H1 (cell line): ENCODE measurements around the gene TSHZ2. TPM values are rescaled to one million over a fixed set of nuclear protein-coding genes. Genes with fewer than 3 reads are reported as not detected.

Source experiments
- CTCF ChIA-PET: fragments of 300-600 bp; sonication (Branson Sonifier 250); formaldehyde crosslinking; loops from one replicate; lab custom pipeline; 2021; ENCODE audit not compliant: partially characterized antibody; lab: Charles Lee
- POLR2A ChIA-PET: fragments of 300-600 bp; sonication (Branson Sonifier 250); formaldehyde crosslinking; loops from one replicate; lab custom pipeline; 2021; ENCODE audit warnings: inconsistent platforms; ENCODE audit not compliant: partially characterized antibody; lab: Charles Lee
- DNase-seq, 2 experiments: peaks; one replicate each; pipeline versions ENCODE4 v3.0.0 to v3.0.0-alpha.2; 2010 to 2022; ENCODE audit warnings: low spot score in 2 of 2, low read depth in 1 of 2, mixed read lengths in 1 of 2
- FAIRE-seq: peaks from 2 replicates; lab custom pipeline; 2011; peaks lifted over from hg19 to GRCh38; lab: Jason Lieb, UNC
- H2AFZ ChIP-seq: 2 replicates; pipeline ENCODE4 v1.8.1; 2012; ENCODE audit warnings: low read length, inconsistent platforms
- H2AK5ac ChIP-seq: 2 replicates; pipeline ENCODE4 v1.6.1; 2013; ENCODE audit warnings: low read depth, low read length
- H2BK120ac ChIP-seq: replicated peaks from 2 replicates; pipeline ENCODE3; 2013; ENCODE audit warnings: low read depth, low read length, inconsistent platforms
- H2BK12ac ChIP-seq: 2 replicates; pipeline ENCODE4 v1.6.1; 2013; ENCODE audit warnings: low read depth, low read length
- H2BK15ac ChIP-seq: 2 replicates; pipeline ENCODE4 v1.6.1; 2013; ENCODE audit warnings: low read length
- H2BK20ac ChIP-seq: 2 replicates; pipeline ENCODE4 v1.6.1; 2013; ENCODE audit warnings: low read length
- H2BK5ac ChIP-seq: 2 replicates; pipeline ENCODE4 v1.6.1; 2013; ENCODE audit warnings: low read depth, low read length
- H3K14ac ChIP-seq: 2 replicates; pipeline ENCODE4 v1.6.1; 2013; ENCODE audit warnings: inconsistent platforms; ENCODE audit not compliant: insufficient read length
- H3K18ac ChIP-seq: 2 replicates; pipeline ENCODE4 v1.6.1; 2013; ENCODE audit warnings: low read length; ENCODE audit errors: extremely low read depth
- H3K23ac ChIP-seq: 2 replicates; pipeline ENCODE4 v1.6.1; 2013; ENCODE audit warnings: inconsistent platforms; ENCODE audit not compliant: insufficient read length
- H3K23me2 ChIP-seq: 2 replicates; pipeline ENCODE4 v1.6.1; 2013; ENCODE audit warnings: low read depth, low read length
- H3K27ac ChIP-seq: 2 replicates; pipeline ENCODE4 v1.6.1; 2011; ENCODE audit warnings: low read depth, low read length, inconsistent platforms
- H3K27me3 ChIP-seq, 4 experiments: replicated peaks in 1 of 4; 1 replicate in 1 of 4; 2 replicates in 3 of 4; pipeline versions ENCODE4 v1.6.1 to v1.8.1; 2011 to 2013; ENCODE audit warnings: low read length in 3 of 4, mild to moderate bottlenecking in 3 of 4, inconsistent platforms in 2 of 4, mixed read lengths in 2 of 4, moderate library complexity in 1 of 4; ENCODE audit not compliant: control insufficient read depth in 3 of 4, insufficient read depth in 3 of 4; ENCODE audit errors: extremely low read depth in 1 of 4
- H3K36me3 ChIP-seq, 4 experiments: 2 replicates each; pipeline versions ENCODE4 v1.6.1 to v1.8.1; 2011 to 2013; ENCODE audit warnings: mild to moderate bottlenecking in 4 of 4, low read length in 3 of 4, moderate library complexity in 2 of 4, control low read depth in 1 of 4, inconsistent platforms in 1 of 4; ENCODE audit not compliant: insufficient read depth in 4 of 4, control insufficient read depth in 2 of 4
- H3K4ac ChIP-seq: replicated peaks from 2 replicates; pipeline ENCODE3; 2013; ENCODE audit warnings: low read length, low read depth, mixed read lengths, inconsistent platforms; ENCODE audit not compliant: insufficient read length
- H3K4me1 ChIP-seq, 4 experiments: replicated peaks in 1 of 4; 1 replicate in 1 of 4; 2 replicates in 3 of 4; pipeline versions ENCODE4 v1.6.1 to v1.8.1; 2011 to 2013; ENCODE audit warnings: low read length in 3 of 4, inconsistent platforms in 2 of 4, mixed read lengths in 1 of 4; ENCODE audit not compliant: insufficient read depth in 4 of 4, control insufficient read depth in 3 of 4
- H3K4me2 ChIP-seq, 2 experiments: 2 replicates each; pipeline versions ENCODE4 v1.6.1 to v1.8.1; 2011 to 2013; ENCODE audit warnings: low read depth in 2 of 2, low read length in 2 of 2, control low read depth in 1 of 2, inconsistent platforms in 1 of 2, mild to moderate bottlenecking in 1 of 2; ENCODE audit not compliant: insufficient read depth in 1 of 2
- H3K4me3 ChIP-seq, 4 experiments: fragments of 200-600, 300-600 bp in 1 of 4; sonication (generic), shearing (Covaris generic), sonication (Bioruptor Twin) in 1 of 4; 2 replicates each; pipeline versions ENCODE4 v1.5.1 to v1.8.1; 2011 to 2016; ENCODE audit warnings: low read length in 4 of 4, low read depth in 3 of 4, control low read depth in 2 of 4, inconsistent platforms in 2 of 4, mild to moderate bottlenecking in 2 of 4, mixed read lengths in 1 of 4, moderate library complexity in 1 of 4; ENCODE audit not compliant: insufficient read depth in 2 of 4; ENCODE audit errors: extremely low read depth in 1 of 4
- H3K56ac ChIP-seq: replicated peaks from 2 replicates; pipeline ENCODE3; 2013; ENCODE audit warnings: low read depth, mild to moderate bottlenecking, mixed read lengths, low read length, inconsistent platforms; ENCODE audit not compliant: insufficient read length
- H3K79me1 ChIP-seq: 2 replicates; pipeline ENCODE4 v1.6.1; 2013; ENCODE audit warnings: low read depth, low read length, control low read depth
- H3K79me2 ChIP-seq, 2 experiments: 2 replicates each; pipeline versions ENCODE4 v1.6.1 to v1.8.1; 2012 to 2013; ENCODE audit warnings: low read length in 2 of 2, mild to moderate bottlenecking in 2 of 2, inconsistent platforms in 1 of 2; ENCODE audit not compliant: insufficient read depth in 2 of 2, control insufficient read depth in 1 of 2
- H3K9ac ChIP-seq, 4 experiments: replicated peaks in 1 of 4; 1 replicate in 1 of 4; 2 replicates in 3 of 4; pipeline versions ENCODE4 v1.6.1 to v1.8.1; 2011 to 2013; ENCODE audit warnings: low read depth in 3 of 4, low read length in 3 of 4, control low read depth in 2 of 4, mild to moderate bottlenecking in 2 of 4, moderate library complexity in 2 of 4, inconsistent platforms in 1 of 4; ENCODE audit errors: extremely low read depth in 1 of 4
- H3K9me3 ChIP-seq, 2 experiments: 2 replicates each; pipeline versions ENCODE4 v1.6.1 to v1.8.1; 2012 to 2013; ENCODE audit warnings: mild to moderate bottlenecking in 2 of 2, moderate library complexity in 2 of 2, control low read depth in 1 of 2, inconsistent platforms in 1 of 2, low read depth in 1 of 2, low read length in 1 of 2, mixed read lengths in 1 of 2; ENCODE audit not compliant: insufficient read depth in 2 of 2
- H4K20me1 ChIP-seq, 2 experiments: replicated peaks in 1 of 2; 2 replicates each; pipeline versions ENCODE3 to v1.8.1; 2011 to 2013; ENCODE audit warnings: inconsistent platforms in 2 of 2, low read length in 2 of 2, mild to moderate bottlenecking in 1 of 2; ENCODE audit not compliant: insufficient read depth in 2 of 2, control insufficient read depth in 1 of 2
- H4K5ac ChIP-seq: 2 replicates; pipeline ENCODE4 v1.6.1; 2013; ENCODE audit warnings: low read length, low read depth, mixed read lengths, inconsistent platforms; ENCODE audit not compliant: insufficient read length
- H4K8ac ChIP-seq: 2 replicates; pipeline ENCODE4 v1.8.0; 2013; ENCODE audit warnings: mild to moderate bottlenecking, moderate library complexity, low read length, inconsistent platforms; ENCODE audit not compliant: insufficient read depth; ENCODE audit errors: extremely low read depth
- H4K91ac ChIP-seq: replicated peaks from 2 replicates; pipeline ENCODE3; 2013; ENCODE audit warnings: low read length, mixed read lengths, inconsistent platforms; ENCODE audit not compliant: insufficient read length
- CBX5 ChIP-seq: fragments of 300-800, 300-1000 bp; sonication (generic); IDR thresholded peaks from 2 replicates; pipeline ENCODE4 v1.7.1; 2016; ENCODE audit warnings: antibody characterized with exemption, low read length, low read depth
- CHD2 ChIP-seq: IDR thresholded peaks from 2 replicates; pipeline ENCODE4 v1.6.1; 2012; ENCODE audit warnings: low read length, improper control_type of control experiment
- CTCF ChIP-seq, 3 experiments: IDR thresholded peaks; 1 replicate in 2 of 3; 2 replicates in 1 of 3; pipeline versions ENCODE4 v1.5.1 to v1.6.1; 2011; ENCODE audit warnings: low read length in 3 of 3, mild to moderate bottlenecking in 3 of 3, inconsistent platforms in 2 of 3, low read depth in 1 of 3, moderate library complexity in 1 of 3; ENCODE audit not compliant: insufficient read depth in 1 of 3; ENCODE audit errors: control extremely low read depth in 1 of 3
- JUND ChIP-seq: IDR thresholded peaks from 2 replicates; pipeline ENCODE4 v1.6.1; 2011; ENCODE audit warnings: mild to moderate bottlenecking, improper control_type of control experiment, low read length
- KDM4A ChIP-seq: IDR thresholded peaks from one replicate; pipeline ENCODE4 v1.7.1; 2012; ENCODE audit warnings: low read depth, mild to moderate bottlenecking, moderate library complexity, low read length, inconsistent platforms; ENCODE audit not compliant: severe bottlenecking
- TBP ChIP-seq: IDR thresholded peaks from 2 replicates; pipeline ENCODE4 v1.6.1; 2011; ENCODE audit warnings: low read depth, low read length, improper control_type of control experiment
- WGBS, 2 experiments: shearing (Covaris generic) in 1 of 2; methylation state at CpG; one replicate each; pipeline versions ENCODE4 v1.1.6 to v1.1.7; 2013 to 2015; ENCODE audit warnings: low lambda C conversion rate in 2 of 2, mixed read lengths in 2 of 2, inconsistent platforms in 1 of 2, low coverage in 1 of 2, missing lambda C conversion rate in 1 of 2; ENCODE audit not compliant: insufficient replicate concordance in 2 of 2, insufficient coverage in 1 of 2, insufficient read length in 1 of 2; ENCODE audit errors: extremely low coverage in 1 of 2, missing lambda C conversion rate in 1 of 2; 5-methylcytosine and 5-hydroxymethylcytosine counted together
- polyA plus RNA-seq, 7 experiments: library from polyadenylated mRNA; depleted of rRNA in 3 of 7; stranded (reverse) in 5 of 7; unstranded in 2 of 7; fragments of >200 nt in 5 of 7; fragments of 200-250 nt in 2 of 7; gene quantifications; 1 replicate in 5 of 7; 2 replicates in 1 of 7; 4 replicates in 1 of 7; pipeline versions ENCODE4 v1.2.1 to v1.2.3, GENCODE V29; 2011 to 2013; ENCODE audit warnings: missing spikeins in 2 of 7, mixed read lengths in 2 of 7
- total RNA-seq: library from RNA; stranded (reverse); fragmentation: NEBNext Ultra II Directional; extraction: Animal tissue kit (Norgen Biotek cat#: 25700); gene quantifications from 2 replicates; pipeline ENCODE4 v1.2.1, GENCODE V29; 2021

The TSHZ2 gene
- total and polyA plus RNA-seq, 2 of the 8 experiments (the other 6 are each of a cell fraction or from before 2014, with no cell fraction given): 0.14 to 0.30 TPM

- CTCF ChIA-PET: interaction anchor here (0.6 to 1.3 kb wide), 3 partner anchors 12 to 301 kb away, joined by 3 read pairs; no protein-coding TSS in a partner anchor
- no peak for TF ChIP-seq JUND
- no peak for TF ChIP-seq CTCF (IDR thresholded peaks at IDR 0.05; ENCODE audit: control extremely low read depth in 1 of 3, insufficient read depth in 1 of 3, low read depth in 1 of 3, low read length in 3 of 3)
- TF ChIP-seq CHD2: no peak
- TF ChIP-seq KDM4A: no peak
- TF ChIP-seq TBP: no peak
- TF ChIP-seq CBX5: no peak
These were observed 558.3 kb downstream of the TSHZ2 start for GRCh38 chr20:53530440-53530839.

More at GRCh38 chr20:53530440-53530839, 558.3 kb downstream of the TSHZ2 start:
- POLR2A ChIA-PET: no interaction called here
- Histone ChIP-seq H2AFZ (no peak overlapping the region), H3K23ac (no peak overlapping the region), H3K56ac (no peak overlapping the region), H2AK5ac (no peak overlapping the region), H2BK15ac (no peak overlapping the region), H3K79me1 (no peaks in the 10 kb centered on the region), H2BK120ac (no peak overlapping the region), H2BK12ac (no peak overlapping the region), H3K79me2 (no peaks in the 10 kb centered on the region), H2BK5ac (no peak overlapping the region), H3K9ac (no peak overlapping the region; a peak in 1 of 7 replicates), H3K9me3 (no peaks in the 10 kb centered on the region), H4K20me1 (no peaks in the 10 kb centered on the region), H3K27me3 (no peaks in the 10 kb centered on the region), H3K23me2 (no peaks in the 10 kb centered on the region), H3K14ac (no peak overlapping the region), H3K4me2 (no peak overlapping the region), H3K4ac (no peak overlapping the region), H3K18ac (no peak overlapping the region), H4K8ac (no peak overlapping the region), H2BK20ac (no peak overlapping the region), H3K4me3 (no peak overlapping the region), H4K91ac (no peak overlapping the region), H3K27ac (no peak overlapping the region), H3K36me3 (no peaks in the 10 kb centered on the region), H3K4me1 (no peaks in the 10 kb centered on the region), H4K5ac (no peak overlapping the region)
- DNase-seq: no peak
- 89% methylated on average over 2 of the region's 2 CpGs; no CpG with 5 or more reads in 1 of the 2 experiments for WGBS, 2 experiments
- no peak for FAIRE-seq
